ENCODE measurements around the gene MLH1.
"Not testable (repeated sequence)": the region's sequence is repeated elsewhere in the genome, so short reads cannot be mapped to it uniquely, and the experiment has no call there.

MLH1 gene

GRCh38 chr3:36993326-36994283 is at the start of gene MLH1:
MLH1 (plus strand) TSS chr3:36993518; CDS start chr3:36993548, 30 bp downstream.
- FAIRE-seq = no peak

- no peak for FAIRE-seq
Observed at GRCh38 chr3:36943601-36944000, 49.7 kb upstream of the MLH1 start.

- FAIRE-seq = no peak
Observed at GRCh38 chr3:36944012-36944640, 49.2 kb upstream of the MLH1 start.

- no peak for FAIRE-seq
Observed at GRCh38 chr3:36944641-36945270, 48.6 kb upstream of the MLH1 start, which contains the start of gene TRANK1. TRANK1 (minus strand) TSS chr3:36945054; CDS start chr3:36944809, 245 bp downstream.

- FAIRE-seq = no peak
Observed at GRCh38 chr3:36945333-36945980, 47.9 kb upstream of the MLH1 start.

GRCh38 chr3:36947814-36948213 is 45.5 kb upstream of the MLH1 start:
- FAIRE-seq = not testable (repeated sequence)

GRCh38 chr3:36954452-36955134 is 38.7 kb upstream of the MLH1 start:
- FAIRE-seq = no peak

GRCh38 chr3:36956155-36956554 is 37.2 kb upstream of the MLH1 start:
- no peak for FAIRE-seq

GRCh38 chr3:36957063-36957462 is 36.3 kb upstream of the MLH1 start:
- FAIRE-seq = no peak

- FAIRE-seq = no peak
Observed at GRCh38 chr3:36957862-36958686, 35.2 kb upstream of the MLH1 start.

- FAIRE-seq = no peak
Observed at GRCh38 chr3:36959821-36960220, 33.5 kb upstream of the MLH1 start.

GRCh38 chr3:36960502-36960901 is 32.8 kb upstream of the MLH1 start:
- FAIRE-seq = no peak

GRCh38 chr3:36963008-36963407 is 30.3 kb upstream of the MLH1 start:
- not testable (repeated sequence) for FAIRE-seq

GRCh38 chr3:36964331-36964730 is 29.0 kb upstream of the MLH1 start:
- no peak for FAIRE-seq

GRCh38 chr3:36964817-36965216 is 28.5 kb upstream of the MLH1 start:
- FAIRE-seq = no peak

- no peak for FAIRE-seq
Observed at GRCh38 chr3:36965440-36965839, 27.9 kb upstream of the MLH1 start.

- FAIRE-seq = no peak
Observed at GRCh38 chr3:36969085-36969484, 24.2 kb upstream of the MLH1 start.

GRCh38 chr3:36969540-36970432 is 23.5 kb upstream of the MLH1 start:
- FAIRE-seq = no peak

- FAIRE-seq = no peak
Observed at GRCh38 chr3:36972163-36972562, 21.2 kb upstream of the MLH1 start.

GRCh38 chr3:36973139-36973538 is 20.2 kb upstream of the MLH1 start:
- no peak for FAIRE-seq

Data from A204.1 (cell line).